HFF-Myc (cell line): Measurements from ENCODE around the gene CCDC197.

Experiments used
- DNase-seq: peaks from one replicate; pipeline ENCODE4 v3.0.0-alpha.2; 2011; ENCODE audit warnings: low read depth; ENCODE audit errors: extremely low read depth
- H3K4me3 ChIP-seq: replicated peaks from 2 replicates; pipeline ENCODE4 v1.5.1; 2011; ENCODE audit warnings: low read depth, mild to moderate bottlenecking, control low read depth, low read length
- TF ChIP-seq, protein P1 (sequence below): IDR thresholded peaks from 2 replicates; pipeline ENCODE4 v1.5.1; 2012; ENCODE audit warnings: mild to moderate bottlenecking, low read depth, low read length, control low read depth; ENCODE audit errors: missing control alignments

The CCDC197 gene

DNA sequence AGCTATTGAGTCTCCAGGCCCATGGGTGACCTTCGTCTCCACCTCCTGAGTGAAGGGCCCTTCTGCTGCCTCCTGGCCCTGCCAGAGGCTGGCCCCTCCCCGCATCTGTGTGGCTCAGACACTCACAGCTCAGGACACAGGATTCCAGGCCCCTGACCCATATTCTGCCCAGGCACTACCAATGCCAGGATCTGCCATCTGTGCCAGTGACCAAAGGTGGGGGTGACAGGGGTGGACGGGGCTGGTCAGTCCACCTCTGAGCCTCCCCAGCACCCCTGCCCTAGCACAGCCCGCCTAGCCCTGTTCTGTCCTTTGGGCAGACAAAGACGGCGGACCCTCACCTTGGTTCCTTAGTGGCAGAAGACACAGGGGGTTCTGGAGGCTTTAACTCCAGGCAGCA, 23.5 kb upstream of the CCDC197 start:
- no peak overlapping the region for H3K4me3 ChIP-seq
- no peak for DNase-seq
- TF ChIP-seq, protein P1, sequence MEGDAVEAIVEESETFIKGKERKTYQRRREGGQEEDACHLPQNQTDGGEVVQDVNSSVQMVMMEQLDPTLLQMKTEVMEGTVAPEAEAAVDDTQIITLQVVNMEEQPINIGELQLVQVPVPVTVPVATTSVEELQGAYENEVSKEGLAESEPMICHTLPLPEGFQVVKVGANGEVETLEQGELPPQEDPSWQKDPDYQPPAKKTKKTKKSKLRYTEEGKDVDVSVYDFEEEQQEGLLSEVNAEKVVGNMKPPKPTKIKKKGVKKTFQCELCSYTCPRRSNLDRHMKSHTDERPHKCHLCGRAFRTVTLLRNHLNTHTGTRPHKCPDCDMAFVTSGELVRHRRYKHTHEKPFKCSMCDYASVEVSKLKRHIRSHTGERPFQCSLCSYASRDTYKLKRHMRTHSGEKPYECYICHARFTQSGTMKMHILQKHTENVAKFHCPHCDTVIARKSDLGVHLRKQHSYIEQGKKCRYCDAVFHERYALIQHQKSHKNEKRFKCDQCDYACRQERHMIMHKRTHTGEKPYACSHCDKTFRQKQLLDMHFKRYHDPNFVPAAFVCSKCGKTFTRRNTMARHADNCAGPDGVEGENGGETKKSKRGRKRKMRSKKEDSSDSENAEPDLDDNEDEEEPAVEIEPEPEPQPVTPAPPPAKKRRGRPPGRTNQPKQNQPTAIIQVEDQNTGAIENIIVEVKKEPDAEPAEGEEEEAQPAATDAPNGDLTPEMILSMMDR, result no peak

DNA sequence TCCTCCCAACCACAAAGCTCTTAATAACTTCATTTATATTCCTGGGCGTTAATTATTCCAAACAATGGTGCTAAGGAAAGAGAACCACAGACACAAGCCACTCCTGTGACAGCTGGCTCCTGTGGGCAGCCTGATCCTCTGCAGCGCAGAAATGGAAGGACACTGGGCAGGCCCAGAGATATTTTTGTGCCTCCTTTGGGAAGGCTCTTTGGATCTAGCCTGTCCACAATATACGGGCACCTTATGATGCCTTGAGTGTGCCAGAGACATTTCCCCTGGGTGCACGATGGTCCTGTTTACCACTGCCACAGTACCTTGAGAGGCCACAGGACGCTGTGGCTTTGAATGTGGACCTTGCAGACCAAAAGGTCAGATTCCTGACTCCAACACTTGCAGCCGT, 22.8 kb upstream of the CCDC197 start:
- TF ChIP-seq, protein P1, result no peak
- DNase-seq, result no peak

DNA sequence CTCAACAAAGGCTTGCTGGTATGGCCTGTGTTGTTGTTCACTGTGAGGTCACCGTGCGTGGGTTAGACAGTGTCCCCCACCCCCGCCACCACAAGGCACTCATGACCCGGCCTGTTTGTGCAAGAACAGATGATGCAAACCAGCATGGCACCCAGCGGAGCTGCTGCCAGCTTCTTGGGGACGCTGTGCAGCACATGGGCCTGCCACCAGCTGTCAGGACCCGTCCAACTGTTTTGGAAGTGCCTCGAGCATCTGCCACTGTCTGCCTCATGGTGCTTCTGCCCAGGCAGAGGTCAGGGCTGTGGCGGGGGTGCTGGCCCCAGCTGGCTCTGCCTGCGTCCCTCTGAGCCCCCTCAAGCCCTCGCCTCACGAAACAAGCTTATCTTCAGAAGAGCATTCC, 22.3 kb upstream of the CCDC197 start:
- DNase-seq, result no peak
- H3K4me3 ChIP-seq, result no peak overlapping the region
- TF ChIP-seq, protein P1, result no peak

More for the DNA sequence above, 22.8 kb upstream of the CCDC197 start:
- no peak overlapping the region for H3K4me3 ChIP-seq

DNA sequence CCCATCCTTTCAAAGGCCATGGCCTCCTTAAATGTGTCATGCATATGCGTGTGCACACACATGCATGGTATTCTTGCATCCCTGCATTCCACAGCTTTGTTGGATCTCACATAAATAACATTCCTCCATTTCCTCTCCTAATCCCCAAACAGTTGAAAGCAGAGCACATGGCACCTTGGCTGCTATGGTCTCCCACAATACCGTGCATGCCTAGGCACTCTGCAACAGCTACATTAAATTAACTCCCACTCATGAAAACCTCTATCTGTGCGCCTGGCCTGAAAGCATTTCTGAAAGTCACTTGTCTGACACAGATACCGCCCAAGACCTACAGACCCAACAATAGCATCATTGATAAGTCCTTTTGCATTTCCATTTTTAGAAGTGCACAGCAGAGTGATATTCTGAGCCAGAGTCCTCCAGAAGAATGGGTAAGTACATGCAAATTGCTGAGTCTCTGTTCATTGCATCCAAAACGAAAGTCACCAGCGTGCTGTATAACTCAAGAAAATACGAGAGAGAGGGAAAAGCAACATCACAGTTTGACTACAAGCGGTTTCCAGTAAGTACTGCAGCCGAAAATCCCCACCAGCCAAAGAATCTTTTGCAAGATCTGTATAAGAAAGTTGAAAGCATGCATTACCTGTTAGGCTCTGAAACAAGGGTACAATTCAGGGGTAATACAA, 21.2 kb upstream of the CCDC197 start:
- TF ChIP-seq, protein P1, result no peak
- H3K4me3 ChIP-seq, result no peak overlapping the region
- no peak for DNase-seq

DNA sequence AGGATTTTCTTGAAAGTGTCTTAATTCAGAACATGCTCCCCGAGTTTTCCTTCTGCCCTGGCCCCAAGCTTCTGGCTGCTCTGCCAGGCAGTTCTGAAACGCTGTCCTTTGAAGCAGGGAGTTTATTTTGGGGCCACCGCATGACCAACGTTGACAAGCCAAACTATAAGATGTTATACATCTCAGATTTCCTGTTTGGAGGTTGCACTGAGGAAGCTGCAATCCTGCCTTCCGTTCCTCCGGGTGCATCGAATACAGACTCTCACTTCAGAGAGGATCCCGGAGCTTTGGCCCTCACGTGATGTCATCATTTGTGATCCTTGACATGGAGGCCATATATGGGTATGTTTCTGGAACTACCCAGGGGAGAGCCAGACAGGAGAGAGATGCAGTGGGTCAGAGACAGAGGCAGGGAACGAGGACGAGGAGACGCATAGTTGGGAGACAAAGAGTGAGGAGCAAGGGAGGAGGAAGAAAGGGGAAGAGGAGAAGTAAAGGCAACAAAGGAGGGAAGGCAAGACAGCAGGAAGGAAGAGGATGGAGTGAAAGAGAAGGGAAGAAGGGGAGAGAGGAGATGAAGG, 20.5 kb upstream of the CCDC197 start, which contains the start of gene ASB2:
Gene ASB2, minus strand, starts transcription at position 94 of the 581 bp plus-strand sequence. CDS start 12,031 bp downstream, outside the sequence.
- H3K4me3 ChIP-seq, result no peak within 1 kb of the TSS
- TF ChIP-seq, protein P1, result no peak
- no peak for DNase-seq

DNA sequence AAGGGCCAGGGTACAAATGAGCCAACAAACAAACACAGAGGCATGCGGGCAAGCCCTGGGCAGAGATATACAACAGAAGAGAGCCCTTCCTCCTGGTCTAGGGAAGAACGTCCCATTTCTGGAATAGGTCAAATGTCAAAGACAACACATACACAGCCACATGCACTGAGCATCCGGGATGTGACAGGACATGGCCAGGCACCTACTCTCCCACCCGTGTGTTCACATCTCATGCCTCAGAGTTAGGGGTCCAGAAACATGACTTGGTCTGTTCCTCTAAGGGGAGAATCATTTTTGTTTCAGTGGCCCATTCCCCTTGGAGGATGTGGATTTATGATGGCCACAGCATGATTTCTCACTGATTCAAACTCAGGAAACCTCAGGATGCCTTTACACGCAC, 19.9 kb upstream of the CCDC197 start:
- TF ChIP-seq, protein P1, result no peak
- DNase-seq, result no peak
- no peak overlapping the region for H3K4me3 ChIP-seq
